WTC11 (cell line): ENCODE results near the gene PAK6.

Experiments used
- IRF2 ChIP-seq: sonication (generic); formaldehyde crosslinking; IDR thresholded peaks from 2 replicates; pipeline ENCODE4 v1.8.0; 2022; ENCODE audit warnings: low read depth, missing genetic modification reagents, borderline replicate concordance
- SMAD4 ChIP-seq: sonication (generic); formaldehyde crosslinking; IDR thresholded peaks from 2 replicates; pipeline ENCODE4 v1.8.0; 2022; ENCODE audit warnings: mild to moderate bottlenecking, missing genetic modification reagents
- ZBTB21 ChIP-seq: sonication (generic); formaldehyde crosslinking; IDR thresholded peaks from 2 replicates; pipeline ENCODE4 v1.8.1; 2023; ENCODE audit warnings: mild to moderate bottlenecking, missing genetic modification reagents, borderline replicate concordance
- TF ChIP-seq, protein P1 (sequence below): sonication (generic); formaldehyde crosslinking; IDR thresholded peaks from 2 replicates; pipeline ENCODE4 v1.8.0; 2022; ENCODE audit warnings: mild to moderate bottlenecking, missing genetic modification reagents
- TF ChIP-seq, protein P2 (sequence below): sonication (generic); formaldehyde crosslinking; conservative IDR thresholded peaks from 2 replicates; pipeline ENCODE4 v1.8.1; 2022; ENCODE audit warnings: mild to moderate bottlenecking, missing genetic modification reagents
- TF ChIP-seq, protein P3 (sequence below): sonication (generic); formaldehyde crosslinking; IDR thresholded peaks from 2 replicates; pipeline ENCODE4 v1.8.0; 2022; ENCODE audit warnings: mild to moderate bottlenecking, missing genetic modification reagents
- TF ChIP-seq, protein P4 (sequence below): fragments of 250-450 bp; sonication (Bioruptor Pico); IDR thresholded peaks from 2 replicates; pipeline ENCODE4 v1.9.0; 2021; ENCODE audit warnings: moderate library complexity, mild to moderate bottlenecking, inconsistent platforms, borderline replicate concordance
- TF ChIP-seq, protein P5 (sequence below): fragments of 200-600 bp; IDR thresholded peaks from 2 replicates; pipeline ENCODE4 v1.8.0; 2022; ENCODE audit warnings: antibody characterized with exemption
- TF ChIP-seq, protein P6 (sequence below): sonication (generic); formaldehyde crosslinking; IDR thresholded peaks from 2 replicates; pipeline ENCODE4 v1.8.1; 2023; ENCODE audit warnings: mild to moderate bottlenecking, moderate library complexity, missing genetic modification reagents
- TF ChIP-seq, protein P7 (sequence below): sonication (generic); formaldehyde crosslinking; IDR thresholded peaks from 2 replicates; pipeline ENCODE4 v1.8.1; 2022; ENCODE audit warnings: mild to moderate bottlenecking, moderate library complexity, missing genetic modification reagents
- TF ChIP-seq, protein P8 (sequence below): sonication (generic); formaldehyde crosslinking; IDR thresholded peaks from 2 replicates; pipeline ENCODE4 v1.8.0; 2022; ENCODE audit warnings: mild to moderate bottlenecking, missing genetic modification reagents

DNA sequence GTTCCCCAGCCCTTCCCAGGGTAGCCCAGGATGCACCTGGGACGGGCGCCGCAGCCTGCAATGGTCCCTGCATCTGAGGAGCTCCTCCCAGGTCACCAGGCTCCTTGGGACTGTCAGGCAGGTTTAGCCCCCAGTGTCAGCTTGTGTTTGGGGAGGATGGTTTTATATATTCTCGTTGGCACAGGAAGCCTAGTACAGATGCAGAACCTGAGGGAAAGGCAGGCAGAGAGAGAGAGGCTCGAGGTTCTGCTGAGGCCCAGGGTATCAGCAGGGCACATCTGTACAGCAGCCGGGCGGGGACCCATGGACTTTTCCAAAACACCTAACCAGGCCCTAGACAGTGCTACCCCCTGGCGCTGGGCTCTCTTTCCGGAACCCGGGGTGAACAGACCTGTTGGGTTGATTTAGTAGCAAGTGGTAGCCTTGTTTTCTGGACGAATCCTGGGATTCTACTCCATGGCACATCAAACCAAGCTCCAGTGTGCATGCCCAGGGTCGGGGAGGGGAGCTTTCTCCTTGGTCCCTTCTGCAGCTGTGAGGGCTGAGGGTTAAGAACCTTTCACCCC is 8.6 kb downstream of the PAK6 start:
- TF ChIP-seq, protein P1, sequence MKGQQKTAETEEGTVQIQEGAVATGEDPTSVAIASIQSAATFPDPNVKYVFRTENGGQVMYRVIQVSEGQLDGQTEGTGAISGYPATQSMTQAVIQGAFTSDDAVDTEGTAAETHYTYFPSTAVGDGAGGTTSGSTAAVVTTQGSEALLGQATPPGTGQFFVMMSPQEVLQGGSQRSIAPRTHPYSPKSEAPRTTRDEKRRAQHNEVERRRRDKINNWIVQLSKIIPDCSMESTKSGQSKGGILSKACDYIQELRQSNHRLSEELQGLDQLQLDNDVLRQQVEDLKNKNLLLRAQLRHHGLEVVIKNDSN (CRISPR knock-in tag) = no peak
- TF ChIP-seq, protein P2, sequence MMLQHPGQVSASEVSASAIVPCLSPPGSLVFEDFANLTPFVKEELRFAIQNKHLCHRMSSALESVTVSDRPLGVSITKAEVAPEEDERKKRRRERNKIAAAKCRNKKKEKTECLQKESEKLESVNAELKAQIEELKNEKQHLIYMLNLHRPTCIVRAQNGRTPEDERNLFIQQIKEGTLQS = no peak
- TF ChIP-seq, protein P3, sequence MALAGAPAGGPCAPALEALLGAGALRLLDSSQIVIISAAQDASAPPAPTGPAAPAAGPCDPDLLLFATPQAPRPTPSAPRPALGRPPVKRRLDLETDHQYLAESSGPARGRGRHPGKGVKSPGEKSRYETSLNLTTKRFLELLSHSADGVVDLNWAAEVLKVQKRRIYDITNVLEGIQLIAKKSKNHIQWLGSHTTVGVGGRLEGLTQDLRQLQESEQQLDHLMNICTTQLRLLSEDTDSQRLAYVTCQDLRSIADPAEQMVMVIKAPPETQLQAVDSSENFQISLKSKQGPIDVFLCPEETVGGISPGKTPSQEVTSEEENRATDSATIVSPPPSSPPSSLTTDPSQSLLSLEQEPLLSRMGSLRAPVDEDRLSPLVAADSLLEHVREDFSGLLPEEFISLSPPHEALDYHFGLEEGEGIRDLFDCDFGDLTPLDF (CRISPR knock-in tag) = no peak
- TF ChIP-seq SMAD4 (CRISPR knock-in tag) (no peak), IRF2 (no peak), ZBTB21 (CRISPR knock-in tag) (no peak)
- TF ChIP-seq, protein P4, sequence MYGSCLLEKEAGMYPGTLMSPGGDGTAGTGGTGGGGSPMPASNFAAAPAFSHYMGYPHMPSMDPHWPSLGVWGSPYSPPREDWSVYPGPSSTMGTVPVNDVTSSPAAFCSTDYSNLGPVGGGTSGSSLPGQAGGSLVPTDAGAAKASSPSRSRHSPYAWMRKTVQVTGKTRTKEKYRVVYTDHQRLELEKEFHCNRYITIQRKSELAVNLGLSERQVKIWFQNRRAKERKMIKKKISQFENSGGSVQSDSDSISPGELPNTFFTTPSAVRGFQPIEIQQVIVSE (CRISPR knock-in tag) = no peak
- TF ChIP-seq, protein P5, sequence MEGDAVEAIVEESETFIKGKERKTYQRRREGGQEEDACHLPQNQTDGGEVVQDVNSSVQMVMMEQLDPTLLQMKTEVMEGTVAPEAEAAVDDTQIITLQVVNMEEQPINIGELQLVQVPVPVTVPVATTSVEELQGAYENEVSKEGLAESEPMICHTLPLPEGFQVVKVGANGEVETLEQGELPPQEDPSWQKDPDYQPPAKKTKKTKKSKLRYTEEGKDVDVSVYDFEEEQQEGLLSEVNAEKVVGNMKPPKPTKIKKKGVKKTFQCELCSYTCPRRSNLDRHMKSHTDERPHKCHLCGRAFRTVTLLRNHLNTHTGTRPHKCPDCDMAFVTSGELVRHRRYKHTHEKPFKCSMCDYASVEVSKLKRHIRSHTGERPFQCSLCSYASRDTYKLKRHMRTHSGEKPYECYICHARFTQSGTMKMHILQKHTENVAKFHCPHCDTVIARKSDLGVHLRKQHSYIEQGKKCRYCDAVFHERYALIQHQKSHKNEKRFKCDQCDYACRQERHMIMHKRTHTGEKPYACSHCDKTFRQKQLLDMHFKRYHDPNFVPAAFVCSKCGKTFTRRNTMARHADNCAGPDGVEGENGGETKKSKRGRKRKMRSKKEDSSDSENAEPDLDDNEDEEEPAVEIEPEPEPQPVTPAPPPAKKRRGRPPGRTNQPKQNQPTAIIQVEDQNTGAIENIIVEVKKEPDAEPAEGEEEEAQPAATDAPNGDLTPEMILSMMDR = no peak
- TF ChIP-seq, protein P6, sequence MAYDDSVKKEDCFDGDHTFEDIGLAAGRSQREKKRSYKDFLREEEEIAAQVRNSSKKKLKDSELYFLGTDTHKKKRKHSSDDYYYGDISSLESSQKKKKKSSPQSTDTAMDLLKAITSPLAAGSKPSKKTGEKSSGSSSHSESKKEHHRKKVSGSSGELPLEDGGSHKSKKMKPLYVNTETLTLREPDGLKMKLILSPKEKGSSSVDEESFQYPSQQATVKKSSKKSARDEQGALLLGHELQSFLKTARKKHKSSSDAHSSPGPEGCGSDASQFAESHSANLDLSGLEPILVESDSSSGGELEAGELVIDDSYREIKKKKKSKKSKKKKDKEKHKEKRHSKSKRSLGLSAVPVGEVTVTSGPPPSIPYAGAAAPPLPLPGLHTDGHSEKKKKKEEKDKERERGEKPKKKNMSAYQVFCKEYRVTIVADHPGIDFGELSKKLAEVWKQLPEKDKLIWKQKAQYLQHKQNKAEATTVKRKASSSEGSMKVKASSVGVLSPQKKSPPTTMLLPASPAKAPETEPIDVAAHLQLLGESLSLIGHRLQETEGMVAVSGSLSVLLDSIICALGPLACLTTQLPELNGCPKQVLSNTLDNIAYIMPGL (CRISPR knock-in tag) = no peak
- TF ChIP-seq, protein P7, sequence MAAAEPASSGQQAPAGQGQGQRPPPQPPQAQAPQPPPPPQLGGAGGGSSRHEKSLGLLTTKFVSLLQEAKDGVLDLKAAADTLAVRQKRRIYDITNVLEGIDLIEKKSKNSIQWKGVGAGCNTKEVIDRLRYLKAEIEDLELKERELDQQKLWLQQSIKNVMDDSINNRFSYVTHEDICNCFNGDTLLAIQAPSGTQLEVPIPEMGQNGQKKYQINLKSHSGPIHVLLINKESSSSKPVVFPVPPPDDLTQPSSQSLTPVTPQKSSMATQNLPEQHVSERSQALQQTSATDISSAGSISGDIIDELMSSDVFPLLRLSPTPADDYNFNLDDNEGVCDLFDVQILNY (CRISPR knock-in tag) = no peak
- TF ChIP-seq, protein P8, sequence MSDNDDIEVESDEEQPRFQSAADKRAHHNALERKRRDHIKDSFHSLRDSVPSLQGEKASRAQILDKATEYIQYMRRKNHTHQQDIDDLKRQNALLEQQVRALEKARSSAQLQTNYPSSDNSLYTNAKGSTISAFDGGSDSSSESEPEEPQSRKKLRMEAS = no peak
